SK-N-MC (cell line): Measurements from ENCODE around the gene OR1C1.
"Not testable (repeated sequence)": the region's sequence is repeated elsewhere in the genome, so short reads cannot be mapped to it uniquely, and the experiment has no call there.

Experiments
- DNase-seq: peaks from one replicate; pipeline ENCODE4 v3.0.0-alpha.2; 2011; ENCODE audit warnings: low read depth, low spot score
- H3K27ac ChIP-seq: fragments of 200-600 bp; sonication (generic); 2 replicates; pipeline ENCODE4 v1.5.1; 2016; ENCODE audit warnings: mixed run types
- H3K36me3 ChIP-seq: fragments of 200-600 bp; sonication (generic); 2 replicates; pipeline ENCODE4 v1.6.1; 2017; ENCODE audit warnings: antibody characterized with exemption, low read length, mixed read lengths; ENCODE audit not compliant: insufficient read depth
- H3K4me3 ChIP-seq: fragments of 200-600 bp; sonication (generic); 2 replicates; pipeline ENCODE4 v1.5.1; 2016
- H3K9ac ChIP-seq: fragments of 200-600 bp; sonication (generic); 2 replicates; pipeline ENCODE4 v1.8.0; 2017; ENCODE audit warnings: mixed run types, mixed read lengths; ENCODE audit not compliant: insufficient read length
- H3K9me3 ChIP-seq: fragments of 200-600 bp; sonication (generic); 2 replicates; pipeline ENCODE4 v1.6.1; 2017; ENCODE audit warnings: low read depth, mild to moderate bottlenecking, antibody characterized with exemption, low read length, moderate library complexity, mixed read lengths
- EZH2 ChIP-seq: fragments of 200-600 bp; sonication (generic); IDR thresholded peaks from one replicate; pipeline ENCODE4 v1.6.1; 2017; ENCODE audit warnings: antibody characterized with exemption
- FOXP2 ChIP-seq: optimal IDR thresholded peaks from 2 replicates; pipeline ENCODE3; 2011; ENCODE audit warnings: mild to moderate bottlenecking, moderate library complexity; ENCODE audit not compliant: insufficient read depth; ENCODE audit errors: extremely low read length, control extremely low read depth
- POLR2AphosphoS5 ChIP-seq: IDR thresholded peaks from 2 replicates; pipeline ENCODE4 v1.6.1; 2012; ENCODE audit warnings: mild to moderate bottlenecking, low read depth, low read length, borderline replicate concordance

OR1C1 gene, protein sequence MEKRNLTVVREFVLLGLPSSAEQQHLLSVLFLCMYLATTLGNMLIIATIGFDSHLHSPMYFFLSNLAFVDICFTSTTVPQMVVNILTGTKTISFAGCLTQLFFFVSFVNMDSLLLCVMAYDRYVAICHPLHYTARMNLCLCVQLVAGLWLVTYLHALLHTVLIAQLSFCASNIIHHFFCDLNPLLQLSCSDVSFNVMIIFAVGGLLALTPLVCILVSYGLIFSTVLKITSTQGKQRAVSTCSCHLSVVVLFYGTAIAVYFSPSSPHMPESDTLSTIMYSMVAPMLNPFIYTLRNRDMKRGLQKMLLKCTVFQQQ

DNA sequence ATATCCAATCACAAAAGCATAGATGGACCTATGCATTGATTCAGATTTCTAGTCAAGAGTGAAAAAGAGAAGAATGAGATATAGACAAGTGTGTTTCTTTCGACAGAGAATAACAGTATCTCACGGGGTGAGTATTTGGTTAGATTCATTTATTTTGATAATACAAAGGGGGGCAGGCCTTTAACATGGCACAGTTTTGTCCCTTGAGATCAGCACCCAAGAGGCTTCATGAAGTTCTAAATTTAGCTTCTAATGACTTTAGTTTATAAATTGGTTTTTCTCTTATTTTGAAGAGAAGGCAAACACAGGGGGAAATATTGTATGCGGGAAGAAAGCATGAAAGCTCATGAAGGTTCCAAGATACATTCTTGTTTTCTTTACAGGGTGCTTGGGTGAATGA lies at the start of gene OR1C1:
Gene OR1C1, minus strand, starts transcription at position 101 of the 400 bp plus-strand sequence. CDS start 2,150 bp downstream, outside the sequence.
- Histone ChIP-seq H3K36me3 (no peaks in the 10 kb centered on the region), H3K4me3 (no peak within 1 kb of the TSS), H3K9ac (no peak within 1 kb of the TSS), H3K27ac (no peak within 1 kb of the TSS), H3K9me3 (no peaks in the 10 kb centered on the region)
- no peak for DNase-seq
- TF ChIP-seq EZH2 = no peak
- TF ChIP-seq FOXP2 = no peak
- TF ChIP-seq POLR2AphosphoS5 = no peak

DNA sequence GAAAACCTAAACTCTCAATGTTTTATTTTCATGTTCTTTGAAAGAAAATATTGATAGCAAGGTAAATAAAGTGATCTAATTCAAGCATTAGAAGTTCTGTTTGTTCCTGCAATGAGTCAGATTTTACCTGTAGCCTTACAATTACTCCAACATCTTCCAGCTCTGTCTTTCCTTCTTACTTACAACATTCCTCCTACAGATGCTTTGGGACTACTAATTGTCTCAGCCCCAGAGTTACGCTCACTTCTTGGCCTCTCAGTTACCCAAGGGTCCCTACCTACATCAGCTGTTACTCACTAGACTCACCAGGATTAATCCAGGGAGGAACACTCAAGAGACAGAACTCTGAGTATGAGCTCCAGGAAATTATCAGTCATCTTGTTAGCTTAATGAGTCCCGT lies 37.2 kb upstream of the OR1C1 start:
- Histone ChIP-seq H3K36me3 (no peaks in the 10 kb centered on the region), H3K9me3 (0 out of 2 replicates have a peak, but pooled peaks cover 5% of the 10 kb centered on the region), H3K27ac (no peak overlapping the region), H3K9ac (no peak overlapping the region), H3K4me3 (no peak overlapping the region)
- TF ChIP-seq POLR2AphosphoS5 (no peak), FOXP2 (no peak)
- no peak for DNase-seq

DNA sequence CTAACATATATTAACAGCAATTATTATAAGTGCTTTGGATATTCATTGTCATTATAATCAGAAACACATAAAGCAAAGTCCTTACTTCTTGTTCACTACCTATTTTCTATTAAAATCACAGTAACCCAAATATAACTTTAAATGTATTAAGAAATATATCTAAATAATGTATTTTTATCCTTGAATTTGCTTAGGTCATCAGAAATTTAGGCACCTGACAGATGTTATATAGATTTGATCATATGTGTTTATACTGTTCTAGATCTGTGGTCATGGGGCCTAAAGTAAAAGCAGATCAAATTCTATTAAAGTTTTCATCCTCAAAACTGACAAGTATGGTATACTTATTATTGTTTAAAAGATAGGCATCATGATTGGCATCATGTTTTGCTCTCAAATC lies 9.2 kb upstream of the OR1C1 start:
- TF ChIP-seq FOXP2 = no peak
- H3K9me3 ChIP-seq = no peaks in the 10 kb centered on the region
- H3K4me3 ChIP-seq = no peak overlapping the region
- H3K36me3 ChIP-seq = no peaks in the 10 kb centered on the region
- no peak overlapping the region for H3K27ac ChIP-seq
- H3K9ac ChIP-seq = no peak overlapping the region
- DNase-seq = no peak

DNA sequence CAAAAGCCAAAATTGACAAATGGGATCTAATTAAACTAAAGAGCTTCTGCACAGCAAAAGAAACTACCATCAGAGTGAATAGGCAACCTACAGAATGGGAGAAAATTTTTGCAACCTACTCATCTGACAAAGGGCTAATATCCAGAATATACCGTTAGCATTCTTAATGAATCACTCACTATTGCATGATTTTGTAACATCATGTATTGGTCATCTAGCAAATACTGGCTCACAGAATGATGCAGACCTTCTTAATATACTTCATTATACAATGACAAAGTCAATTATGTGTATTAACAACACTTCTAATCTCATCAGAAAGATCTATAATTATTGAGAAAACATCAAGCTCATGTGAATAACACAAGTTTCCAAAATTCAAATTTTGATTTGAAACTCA lies 6.0 kb downstream of the OR1C1 start:
- H3K36me3 ChIP-seq, DNase-seq, H3K27ac ChIP-seq, H3K9me3 ChIP-seq, H3K9ac ChIP-seq, H3K4me3 ChIP-seq: not testable (repeated sequence)

DNA sequence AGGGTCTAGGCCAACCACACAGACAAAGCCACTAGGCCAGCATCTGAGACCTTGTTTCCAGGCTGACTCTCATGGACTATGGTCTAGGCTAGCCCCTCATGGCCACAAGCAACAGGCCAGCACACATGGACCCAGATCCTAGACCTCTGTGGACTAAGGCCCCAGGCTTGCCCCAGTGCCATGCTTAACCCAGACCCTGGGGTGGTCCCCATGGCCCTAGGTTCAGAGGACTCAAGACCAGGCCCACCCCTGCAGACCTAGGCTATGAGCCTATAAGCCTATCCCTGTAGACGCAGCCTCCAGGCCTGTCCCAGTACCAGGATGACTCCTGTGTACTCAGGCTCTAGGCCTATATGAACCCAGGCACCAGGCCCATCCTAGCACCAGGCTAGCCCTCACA lies 10.5 kb downstream of the OR1C1 start:
- TF ChIP-seq EZH2 = no peak
- TF ChIP-seq FOXP2 = no peak
- TF ChIP-seq POLR2AphosphoS5 = no peak
- no peak overlapping the region for H3K4me3 ChIP-seq
- H3K9ac ChIP-seq = no peak overlapping the region
- H3K9me3 ChIP-seq = no peaks in the 10 kb centered on the region
- no peaks in the 10 kb centered on the region for H3K36me3 ChIP-seq
- DNase-seq = no peak
- H3K27ac ChIP-seq = no peak overlapping the region

DNA sequence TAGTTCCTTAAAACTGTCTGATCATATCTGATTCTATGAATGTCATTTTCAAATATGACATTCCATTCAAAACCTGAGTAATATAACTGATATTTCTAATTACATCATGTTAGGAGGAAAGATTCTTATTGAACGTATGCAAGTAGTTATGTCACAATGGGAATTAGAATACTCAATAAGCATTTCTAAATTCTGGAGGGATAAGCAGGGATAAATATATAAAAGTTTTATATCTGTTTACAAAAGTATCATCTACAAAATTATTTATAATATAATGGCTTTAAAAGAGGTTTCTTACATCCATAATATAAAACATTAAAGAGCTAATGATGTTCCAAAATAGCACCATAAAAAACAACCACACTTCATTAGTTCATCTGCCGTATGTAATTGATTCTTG lies 12.3 kb downstream of the OR1C1 start, which contains the start of gene OR14A2:
Gene OR14A2, minus strand, starts transcription at position 101 of the 400 bp plus-strand sequence.
- no peak within 1 kb of the TSS for H3K27ac ChIP-seq
- H3K9me3 ChIP-seq = no peaks in the 10 kb centered on the region
- TF ChIP-seq POLR2AphosphoS5 (no peak), EZH2 (no peak), FOXP2 (no peak)
- H3K4me3 ChIP-seq = no peak within 1 kb of the TSS
- no peaks in the 10 kb centered on the region for H3K36me3 ChIP-seq
- no peak within 1 kb of the TSS for H3K9ac ChIP-seq
- DNase-seq = no peak

DNA sequence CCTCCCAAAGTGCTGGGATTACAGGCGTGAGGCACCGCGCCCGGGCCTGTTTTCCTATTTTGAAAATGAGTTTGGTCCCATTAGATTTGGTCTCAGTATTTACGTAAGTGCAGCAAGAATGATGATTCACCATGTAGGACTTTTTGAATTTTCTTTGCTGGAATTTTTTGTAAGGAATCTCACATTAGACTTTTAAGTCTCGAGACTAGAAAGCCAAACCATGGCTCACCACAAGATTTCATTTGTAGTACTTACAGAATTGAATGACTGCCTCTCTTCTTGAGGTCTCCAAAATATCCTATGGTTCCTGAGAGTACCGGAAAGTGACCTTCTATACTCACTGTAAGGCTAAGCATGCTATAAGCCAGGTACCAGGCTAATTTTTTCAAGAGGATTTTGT lies 12.7 kb downstream of the OR1C1 start:
- Histone ChIP-seq H3K4me3 (no peak overlapping the region), H3K9ac (no peak overlapping the region), H3K27ac (no peak overlapping the region), H3K36me3 (no peaks in the 10 kb centered on the region), H3K9me3 (no peaks in the 10 kb centered on the region)
- TF ChIP-seq EZH2 = no peak
- TF ChIP-seq POLR2AphosphoS5 = no peak
- no peak for TF ChIP-seq FOXP2
- DNase-seq = no peak

DNA sequence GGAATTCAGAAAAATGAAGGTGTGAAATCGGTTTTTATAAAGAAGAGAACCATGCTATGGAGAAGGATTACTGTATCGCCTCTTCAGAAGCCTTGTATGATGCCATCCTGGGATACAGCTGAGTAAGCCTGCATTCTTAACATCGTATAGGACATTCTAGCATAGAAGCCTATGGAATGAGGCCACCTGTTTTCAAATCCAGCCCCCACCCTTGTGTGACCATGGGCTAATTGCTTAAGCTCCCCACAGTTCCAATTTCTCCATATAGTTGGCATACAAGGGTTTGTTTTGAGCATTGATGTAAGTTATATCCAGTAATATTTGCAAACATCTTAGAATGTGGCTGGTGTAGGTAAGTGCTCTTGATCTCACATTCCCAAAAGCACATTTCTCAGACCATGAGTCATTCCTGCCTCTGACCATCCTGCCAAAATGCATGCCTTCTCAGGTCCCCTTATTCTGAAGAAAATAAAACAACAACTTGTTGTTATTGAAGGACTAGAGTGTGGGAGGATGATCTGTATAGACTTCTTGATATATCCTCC lies 13.9 kb downstream of the OR1C1 start:
- DNase-seq = no peak

DNA sequence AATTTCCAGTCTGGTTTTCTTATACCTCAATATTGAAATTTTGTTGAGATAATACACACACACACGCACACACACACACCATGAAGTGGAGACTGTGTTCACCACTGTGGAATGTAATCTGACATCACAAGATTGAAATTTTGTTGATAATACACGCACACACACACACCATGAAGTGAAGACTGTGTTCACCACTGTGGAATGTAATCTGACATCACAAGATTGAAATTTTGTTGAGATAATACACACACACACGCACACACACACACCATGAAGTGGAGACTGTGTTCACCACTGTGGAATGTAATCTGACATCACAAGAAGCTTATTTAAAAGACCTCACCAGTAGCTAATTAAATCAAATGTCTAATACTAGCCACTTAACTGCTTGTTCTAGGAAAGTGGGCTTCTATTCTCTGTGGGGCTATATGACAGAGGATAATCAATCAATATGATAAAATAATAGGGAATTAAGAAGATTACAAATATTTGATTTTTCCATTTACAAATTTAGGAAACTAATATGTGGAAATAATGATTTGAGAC lies 18.1 kb downstream of the OR1C1 start:
- not testable (repeated sequence) for H3K27ac ChIP-seq, H3K9ac ChIP-seq, H3K36me3 ChIP-seq, H3K9me3 ChIP-seq, H3K4me3 ChIP-seq, DNase-seq

More for the DNA sequence above, 13.9 kb downstream of the OR1C1 start:
- TF ChIP-seq EZH2 (no peak), FOXP2 (no peak), POLR2AphosphoS5 (no peak)
- H3K36me3 ChIP-seq = no peaks in the 10 kb centered on the region
- H3K9me3 ChIP-seq = no peaks in the 10 kb centered on the region
- H3K9ac ChIP-seq = no peak overlapping the region
- no peak overlapping the region for H3K27ac ChIP-seq
- H3K4me3 ChIP-seq = no peak overlapping the region
